ENCODE results near the gene GLE1.
A peak's percentile ranks its signal among the peaks of the same experiment; 100 is the strongest.

Gene GLE1, protein sequence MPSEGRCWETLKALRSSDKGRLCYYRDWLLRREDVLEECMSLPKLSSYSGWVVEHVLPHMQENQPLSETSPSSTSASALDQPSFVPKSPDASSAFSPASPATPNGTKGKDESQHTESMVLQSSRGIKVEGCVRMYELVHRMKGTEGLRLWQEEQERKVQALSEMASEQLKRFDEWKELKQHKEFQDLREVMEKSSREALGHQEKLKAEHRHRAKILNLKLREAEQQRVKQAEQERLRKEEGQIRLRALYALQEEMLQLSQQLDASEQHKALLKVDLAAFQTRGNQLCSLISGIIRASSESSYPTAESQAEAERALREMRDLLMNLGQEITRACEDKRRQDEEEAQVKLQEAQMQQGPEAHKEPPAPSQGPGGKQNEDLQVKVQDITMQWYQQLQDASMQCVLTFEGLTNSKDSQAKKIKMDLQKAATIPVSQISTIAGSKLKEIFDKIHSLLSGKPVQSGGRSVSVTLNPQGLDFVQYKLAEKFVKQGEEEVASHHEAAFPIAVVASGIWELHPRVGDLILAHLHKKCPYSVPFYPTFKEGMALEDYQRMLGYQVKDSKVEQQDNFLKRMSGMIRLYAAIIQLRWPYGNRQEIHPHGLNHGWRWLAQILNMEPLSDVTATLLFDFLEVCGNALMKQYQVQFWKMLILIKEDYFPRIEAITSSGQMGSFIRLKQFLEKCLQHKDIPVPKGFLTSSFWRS

DNA sequence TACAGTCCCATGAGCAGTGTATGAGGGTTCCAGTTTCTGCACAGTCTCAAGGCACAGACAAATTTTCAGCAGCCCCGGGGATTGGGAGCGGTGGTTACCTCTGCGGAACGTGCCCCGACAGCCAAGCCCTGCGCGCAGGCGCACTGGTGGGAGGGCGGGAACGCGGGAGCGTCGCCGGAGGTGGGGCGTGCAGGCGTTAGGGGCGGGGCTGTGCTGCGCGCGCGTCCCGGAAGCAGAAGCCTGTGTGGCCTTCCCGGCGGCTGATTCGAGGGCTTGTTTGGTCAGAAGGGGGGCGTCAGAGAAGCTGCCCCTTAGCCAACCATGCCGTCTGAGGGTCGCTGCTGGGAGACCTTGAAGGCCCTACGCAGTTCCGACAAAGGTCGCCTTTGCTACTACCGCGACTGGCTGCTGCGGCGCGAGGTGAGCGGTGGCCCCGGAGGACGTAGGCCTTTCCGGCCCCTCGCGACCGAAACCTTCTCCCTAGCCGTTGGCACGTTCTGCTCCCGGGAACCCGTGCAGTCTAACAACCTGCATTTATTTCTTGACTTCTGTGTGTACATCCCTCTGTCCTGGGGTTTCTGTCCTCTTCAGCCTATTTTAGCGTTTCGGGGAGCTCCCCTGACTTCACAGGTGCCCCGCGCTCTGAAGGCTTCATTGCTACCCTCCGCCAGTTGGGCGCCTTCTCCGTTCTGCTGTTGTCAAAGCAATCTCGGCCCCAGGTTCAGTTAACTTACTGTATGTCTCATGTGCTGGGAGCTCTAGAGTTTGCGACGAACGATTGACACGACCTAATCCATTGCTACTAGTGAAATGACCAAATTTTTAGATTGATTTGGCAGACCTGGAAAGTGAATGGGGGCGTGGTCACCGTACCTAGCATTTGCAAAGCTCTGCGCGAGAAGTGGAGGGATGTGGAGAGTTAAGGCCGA is at the start of gene GLE1:
TSS of gene GLE1 (plus strand) at position 235 of the 929 bp plus-strand sequence. CDS start at position 322, 87 bp downstream.
- Mint-ChIP-seq H3K4me1 (peaks cover 34% of the 10 kb centered on the region), H3K4me3 (peak within 1 kb of the TSS; percentile 99 to 100), H3K27me3 (no peaks in the 10 kb centered on the region), H3K27ac (peak within 1 kb of the TSS; percentile 98), H3K9me3 (no peaks in the 10 kb centered on the region)
- DNase-seq (peak; percentile 95), ATAC-seq (peak; percentile 98)

DNA sequence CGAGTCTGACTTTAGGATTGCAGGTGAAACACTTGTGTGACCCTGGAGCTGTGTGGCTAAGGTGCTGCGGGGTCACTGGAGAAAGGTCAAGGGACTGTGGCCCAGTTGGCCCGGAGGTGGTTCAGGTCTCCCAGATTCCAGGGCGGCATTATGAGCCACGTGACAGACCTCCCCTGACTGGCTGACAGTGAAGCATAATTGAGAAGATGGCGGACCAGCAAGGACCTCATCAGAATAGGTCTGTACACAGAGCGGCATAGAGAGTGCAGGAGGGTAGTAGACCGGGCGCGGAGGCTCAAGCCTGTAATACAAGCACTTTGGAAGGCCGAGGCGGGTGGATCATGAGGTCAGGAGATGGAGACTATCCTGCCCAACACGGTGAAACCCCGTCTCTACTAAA is 49.5 kb upstream of the GLE1 start:
- Mint-ChIP-seq H3K9me3 (no peaks in the 10 kb centered on the region), H3K27ac (no peak overlapping the region), H3K27me3 (no peaks in the 10 kb centered on the region), H3K4me3 (peak overlapping the region; percentile 67 to 88), H3K4me1 (peaks cover 39% of the 10 kb centered on the region)
- ATAC-seq (no peak), DNase-seq (no peak)

DNA sequence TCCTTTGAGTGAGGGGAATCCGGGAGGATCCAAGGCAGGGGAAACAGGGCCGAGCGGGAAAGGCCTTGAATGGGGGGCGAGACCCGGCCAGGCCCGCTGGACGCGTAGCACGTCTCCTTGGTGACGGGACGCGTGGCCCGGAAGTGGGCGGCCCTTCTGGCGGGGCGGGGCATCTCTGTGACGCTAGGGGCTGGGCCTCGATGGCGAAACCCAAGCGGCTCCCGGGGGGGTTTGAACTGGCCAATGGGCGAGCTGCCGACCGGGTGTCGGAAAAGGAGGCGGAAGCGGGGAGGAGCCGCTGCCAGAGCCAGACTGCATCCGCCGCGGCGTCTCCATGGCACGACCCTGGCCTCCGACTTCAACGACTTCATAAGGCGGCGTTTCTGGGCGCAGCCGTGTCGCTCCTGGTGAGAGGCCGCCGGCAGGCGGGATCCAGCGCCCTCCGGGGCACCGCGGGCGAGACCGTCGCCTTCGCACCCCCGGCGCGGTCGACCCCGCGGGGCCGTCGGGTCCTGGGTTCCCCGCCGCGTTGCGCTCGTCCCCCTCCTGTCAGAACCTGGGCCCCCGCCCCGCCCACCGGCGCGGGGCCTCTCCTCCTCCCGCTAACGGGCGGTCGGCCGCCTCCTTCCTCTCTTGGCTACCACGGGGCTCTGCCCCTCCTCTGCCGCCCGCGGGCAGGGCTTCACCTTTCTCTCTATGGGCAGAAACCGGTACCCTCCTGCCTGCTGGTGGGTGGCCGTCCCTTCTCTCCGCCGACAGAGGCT is 48.5 kb upstream of the GLE1 start, which contains the start of gene ODF2:
TSS of gene ODF2 (plus strand) at position 158 of the 764 bp plus-strand sequence. CDS start at position 244, 86 bp downstream.
- Mint-ChIP-seq H3K27me3 (no peaks in the 10 kb centered on the region), H3K9me3 (no peaks in the 10 kb centered on the region)

DNA sequence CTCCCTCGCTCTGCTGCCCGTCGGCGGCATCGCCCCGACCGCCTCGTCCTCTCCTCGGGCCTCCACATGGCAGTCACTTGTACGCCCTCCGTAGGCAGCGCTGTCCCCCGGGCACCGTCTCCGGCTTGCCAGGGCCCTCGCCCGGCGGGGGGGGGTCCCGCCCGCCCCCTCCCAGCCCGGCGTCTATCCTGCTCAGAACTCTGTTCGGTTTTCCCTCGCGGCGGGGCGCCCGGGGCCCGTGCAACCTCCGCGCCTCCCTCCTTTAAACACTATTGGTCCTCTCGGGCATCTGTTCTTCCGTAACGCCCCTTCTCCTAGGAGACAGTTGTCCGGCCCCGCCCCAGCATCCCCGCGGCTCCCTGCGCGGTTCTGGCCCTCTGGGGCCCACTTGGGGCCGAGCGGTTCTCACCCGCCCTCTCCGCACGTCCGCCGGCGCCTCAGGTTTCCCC is 47.9 kb upstream of the GLE1 start:
- Mint-ChIP-seq H3K4me3 (peak overlapping the region; percentile 88 to 98), H3K9me3 (no peaks in the 10 kb centered on the region), H3K27me3 (no peaks in the 10 kb centered on the region), H3K27ac (peak overlapping the region; percentile 86 to 97), H3K4me1 (peaks cover 39% of the 10 kb centered on the region)
- ATAC-seq (peak; percentile 74), DNase-seq (peak; percentile 66 to 68)

More for the DNA sequence above, 48.5 kb upstream of the GLE1 start, which contains the start of gene ODF2:
- ATAC-seq (peak; percentile 94), DNase-seq (peak; percentile 98 to 99)
- H3K4me3 Mint-ChIP-seq = peak within 1 kb of the TSS; percentile 88 to 98
- H3K4me1 Mint-ChIP-seq = peaks cover 39% of the 10 kb centered on the region
- H3K27ac Mint-ChIP-seq = peak within 1 kb of the TSS; percentile 86 to 97

DNA sequence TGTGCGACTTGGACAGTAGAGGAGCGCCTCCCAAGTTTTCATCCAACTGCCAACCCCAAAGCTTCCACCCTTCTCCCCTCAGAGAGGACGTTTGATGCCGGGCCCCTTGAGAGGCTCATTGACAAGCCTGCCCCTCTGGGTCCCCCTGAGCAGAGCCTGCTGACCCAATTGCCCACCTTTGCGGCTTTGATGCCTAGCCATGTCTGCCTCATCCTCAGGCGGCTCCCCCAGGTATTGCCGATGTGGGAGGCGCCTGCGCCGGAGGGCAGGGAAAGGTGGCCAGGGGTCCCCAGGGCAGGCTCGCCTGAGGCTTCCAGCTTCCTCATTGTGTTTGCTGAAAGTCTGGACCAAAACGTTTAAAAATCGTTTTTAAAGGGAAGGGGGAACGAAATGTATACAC is 47.3 kb upstream of the GLE1 start:
- H3K27ac Mint-ChIP-seq = peak overlapping the region; percentile 86 to 97
- no peaks in the 10 kb centered on the region for H3K27me3 Mint-ChIP-seq
- DNase-seq (peak in 1 of 2 donors; percentile 3), ATAC-seq (no peak)
- H3K4me1 Mint-ChIP-seq = peaks cover 39% of the 10 kb centered on the region
- no peaks in the 10 kb centered on the region for H3K9me3 Mint-ChIP-seq
- H3K4me3 Mint-ChIP-seq = peak overlapping the region; percentile 88 to 98

DNA sequence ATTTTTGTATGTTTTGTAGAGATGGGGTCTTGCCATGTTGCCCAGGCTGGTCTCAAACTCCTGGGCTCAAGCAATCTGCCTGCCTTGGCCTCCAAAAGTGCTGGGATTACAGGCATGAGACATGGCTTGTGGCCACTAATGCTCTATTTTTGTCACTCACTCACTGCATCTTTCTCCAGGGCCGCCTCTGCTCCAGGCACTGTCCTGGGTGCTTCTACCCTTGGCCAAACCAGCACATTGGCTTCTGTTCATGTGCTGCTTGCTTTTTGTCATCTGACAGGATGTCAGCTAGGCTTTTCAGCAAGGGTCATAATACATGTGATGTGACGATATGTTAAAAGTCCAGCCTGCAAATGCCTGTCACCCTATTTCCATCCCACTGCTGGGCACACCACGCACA is 45.5 kb upstream of the GLE1 start:
- Mint-ChIP-seq H3K4me3 (no peak overlapping the region), H3K4me1 (peaks cover 39% of the 10 kb centered on the region), H3K9me3 (no peaks in the 10 kb centered on the region), H3K27me3 (no peaks in the 10 kb centered on the region), H3K27ac (no peak overlapping the region)
- no peak for ATAC-seq
- no peak for DNase-seq

DNA sequence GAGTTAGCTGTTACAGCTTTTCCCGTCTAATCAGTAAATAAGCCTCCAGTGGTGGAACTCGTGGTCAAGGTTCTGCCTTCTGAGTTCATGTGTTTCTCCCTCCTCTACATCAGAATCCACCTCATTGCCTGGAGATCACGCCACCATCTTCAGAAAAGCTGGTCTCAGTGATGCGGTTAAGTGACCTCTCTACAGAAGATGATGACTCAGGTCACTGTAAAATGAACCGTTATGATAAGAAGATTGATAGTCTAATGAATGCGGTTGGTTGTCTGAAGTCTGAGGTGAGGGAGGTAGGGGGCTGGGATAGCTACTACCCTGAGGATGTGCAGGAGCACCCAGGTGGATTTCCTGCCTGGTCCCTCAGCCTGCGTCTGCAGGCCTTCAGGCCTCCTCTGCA is 35.4 kb upstream of the GLE1 start:
- ATAC-seq (no peak), DNase-seq (no peak)
- no peaks in the 10 kb centered on the region for H3K27me3 Mint-ChIP-seq
- H3K27ac Mint-ChIP-seq = no peak overlapping the region
- H3K4me3 Mint-ChIP-seq = no peak overlapping the region
- peaks cover 5% of the 10 kb centered on the region for H3K4me1 Mint-ChIP-seq
- no peaks in the 10 kb centered on the region for H3K9me3 Mint-ChIP-seq

DNA sequence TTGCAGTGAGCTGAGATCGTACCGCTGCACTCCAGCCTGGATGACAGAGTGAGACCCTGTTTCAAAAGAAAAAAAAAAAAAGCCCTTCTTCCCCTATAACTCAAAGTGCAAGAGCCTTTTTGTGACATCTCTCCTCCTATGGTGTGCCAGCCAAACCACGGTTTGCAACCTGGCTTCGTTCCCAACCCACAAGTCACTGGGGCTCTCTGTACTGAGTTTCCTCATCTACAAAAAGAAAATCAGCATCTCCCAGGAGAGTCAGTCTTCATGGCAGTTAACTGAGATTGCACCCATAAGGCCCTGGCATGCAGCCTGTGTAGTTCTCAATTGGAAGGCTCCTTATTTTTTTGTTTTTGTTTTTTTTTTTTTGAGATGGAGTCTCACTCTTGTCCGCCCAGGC is 34.0 kb upstream of the GLE1 start:
- H3K27ac Mint-ChIP-seq = no peak overlapping the region
- peak; percentile 53 for ATAC-seq

DNA sequence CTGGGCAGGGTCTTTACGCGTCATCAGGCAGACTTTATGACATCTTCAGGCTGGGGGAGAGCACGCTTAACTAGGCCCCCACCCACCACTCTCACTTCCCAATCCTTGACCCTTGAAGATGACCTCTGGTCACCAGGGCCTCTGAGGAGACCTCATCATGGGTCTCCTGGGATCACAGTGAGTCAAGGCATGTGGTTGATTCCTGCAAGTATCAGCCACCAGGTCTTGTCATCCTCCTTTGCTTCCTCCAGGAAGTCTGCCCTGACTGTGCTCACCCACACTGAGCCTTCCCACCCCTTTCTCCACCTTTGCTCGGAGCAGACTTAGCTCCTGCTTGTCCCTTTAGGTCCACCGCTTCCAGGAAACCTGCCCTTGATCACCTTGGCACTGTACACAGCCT is 31.4 kb upstream of the GLE1 start:
- H3K27me3 Mint-ChIP-seq = no peaks in the 10 kb centered on the region
- no peaks in the 10 kb centered on the region for H3K9me3 Mint-ChIP-seq
- no peak overlapping the region for H3K27ac Mint-ChIP-seq
- DNase-seq (no peak), ATAC-seq (no peak)
- H3K4me1 Mint-ChIP-seq = peaks cover 5% of the 10 kb centered on the region
- no peak overlapping the region for H3K4me3 Mint-ChIP-seq

More for the DNA sequence above, 34.0 kb upstream of the GLE1 start:
- H3K4me3 Mint-ChIP-seq = no peak overlapping the region
- H3K27me3 Mint-ChIP-seq = no peaks in the 10 kb centered on the region
- H3K9me3 Mint-ChIP-seq = no peaks in the 10 kb centered on the region
- peaks cover 5% of the 10 kb centered on the region for H3K4me1 Mint-ChIP-seq
- DNase-seq = no peak

DNA sequence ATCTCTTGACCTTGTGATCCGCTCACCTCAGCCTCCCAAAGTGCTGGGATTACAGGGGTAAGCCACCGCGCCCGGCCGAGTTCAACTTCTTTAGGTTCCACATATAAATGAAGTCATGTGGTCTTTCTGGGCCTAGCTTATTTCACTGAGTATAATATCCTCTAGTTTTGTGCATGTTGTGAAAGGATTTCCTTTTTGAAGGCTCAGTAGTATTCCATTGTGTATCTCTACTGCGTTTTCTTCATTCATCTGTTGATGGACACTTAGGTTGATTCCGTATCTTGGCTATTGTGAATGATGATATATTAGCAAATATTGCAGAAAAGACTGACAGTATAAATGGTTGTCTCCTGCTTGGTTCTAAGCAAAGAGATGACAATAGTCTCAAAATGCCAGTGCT is 28.7 kb upstream of the GLE1 start:
- Mint-ChIP-seq H3K4me3 (no peak overlapping the region), H3K9me3 (no peaks in the 10 kb centered on the region), H3K4me1 (no peaks in the 10 kb centered on the region), H3K27ac (no peak overlapping the region), H3K27me3 (no peaks in the 10 kb centered on the region)
- ATAC-seq (no peak), DNase-seq (no peak)

DNA sequence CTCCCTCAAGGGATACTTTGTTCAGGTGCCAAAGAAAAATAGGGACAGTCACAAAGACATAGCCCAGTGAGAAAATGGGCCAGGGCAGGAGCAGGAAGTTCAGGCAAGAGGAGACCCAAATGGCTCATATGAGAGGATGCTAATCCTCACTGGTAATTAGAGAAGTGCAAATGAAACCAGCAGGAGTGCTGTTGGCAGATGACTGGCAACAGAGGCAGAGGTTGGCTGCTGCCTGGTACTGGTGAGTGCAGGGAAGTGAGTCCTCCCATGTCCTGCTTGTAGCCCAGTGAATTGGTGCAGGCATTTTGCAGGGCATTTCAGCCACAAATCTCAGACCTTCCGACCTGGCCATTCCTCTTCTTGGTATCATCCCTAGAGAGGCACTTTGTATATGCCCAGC is 25.3 kb upstream of the GLE1 start:
- no peak for ATAC-seq

DNA sequence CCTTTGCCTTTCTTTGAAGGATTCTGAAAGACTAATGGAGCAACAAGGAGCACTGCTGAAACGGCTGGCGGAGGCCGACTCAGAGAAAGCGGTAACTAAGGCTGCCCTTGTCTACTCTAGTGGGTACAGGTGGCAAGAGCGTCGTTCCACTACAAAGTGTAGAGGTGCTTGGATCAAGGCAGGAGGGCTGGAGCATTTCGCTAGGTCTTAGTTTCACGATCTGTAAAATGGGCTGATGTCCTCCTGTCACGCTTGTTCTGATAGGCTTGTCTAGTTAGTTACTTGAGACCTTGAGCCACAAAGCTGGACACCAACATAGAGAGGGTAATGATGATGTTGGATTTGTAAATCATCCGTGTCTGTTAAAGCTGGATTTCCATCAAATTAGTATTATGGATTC is 23.0 kb upstream of the GLE1 start:
- H3K4me3 Mint-ChIP-seq = no peak overlapping the region
- H3K27me3 Mint-ChIP-seq = no peaks in the 10 kb centered on the region
- DNase-seq (no peak), ATAC-seq (no peak)
- no peaks in the 10 kb centered on the region for H3K9me3 Mint-ChIP-seq
- no peak overlapping the region for H3K27ac Mint-ChIP-seq
- H3K4me1 Mint-ChIP-seq = no peaks in the 10 kb centered on the region

More for the DNA sequence above, 25.3 kb upstream of the GLE1 start:
- Mint-ChIP-seq H3K9me3 (no peaks in the 10 kb centered on the region), H3K27ac (peak overlapping the region in 1 of 2 donors; percentile 6), H3K4me3 (no peak overlapping the region), H3K27me3 (no peaks in the 10 kb centered on the region), H3K4me1 (no peaks in the 10 kb centered on the region)
- no peak for DNase-seq

DNA sequence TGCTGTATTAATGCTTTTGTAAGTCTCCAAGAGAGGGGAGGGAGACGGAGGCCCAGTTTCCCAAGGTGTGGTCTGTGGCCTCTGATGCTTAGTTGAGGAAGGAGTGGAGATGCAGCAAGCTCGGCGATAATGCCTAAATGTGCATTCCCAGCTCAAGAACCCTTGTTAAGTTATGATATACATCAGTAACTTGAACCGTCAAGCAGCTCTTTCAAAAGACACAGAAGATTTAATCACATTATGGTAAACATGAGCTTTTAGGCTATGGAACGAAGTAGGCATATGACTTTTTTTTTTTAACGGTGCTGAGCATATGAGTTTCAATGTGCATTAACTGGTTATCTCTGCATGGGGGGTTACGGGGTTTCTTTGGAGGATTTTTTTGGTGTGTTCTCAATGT is 22.3 kb upstream of the GLE1 start:
- DNase-seq (no peak), ATAC-seq (no peak)
- no peaks in the 10 kb centered on the region for H3K4me1 Mint-ChIP-seq
- no peaks in the 10 kb centered on the region for H3K9me3 Mint-ChIP-seq
- H3K4me3 Mint-ChIP-seq = no peak overlapping the region
- H3K27me3 Mint-ChIP-seq = no peaks in the 10 kb centered on the region
- no peak overlapping the region for H3K27ac Mint-ChIP-seq

DNA sequence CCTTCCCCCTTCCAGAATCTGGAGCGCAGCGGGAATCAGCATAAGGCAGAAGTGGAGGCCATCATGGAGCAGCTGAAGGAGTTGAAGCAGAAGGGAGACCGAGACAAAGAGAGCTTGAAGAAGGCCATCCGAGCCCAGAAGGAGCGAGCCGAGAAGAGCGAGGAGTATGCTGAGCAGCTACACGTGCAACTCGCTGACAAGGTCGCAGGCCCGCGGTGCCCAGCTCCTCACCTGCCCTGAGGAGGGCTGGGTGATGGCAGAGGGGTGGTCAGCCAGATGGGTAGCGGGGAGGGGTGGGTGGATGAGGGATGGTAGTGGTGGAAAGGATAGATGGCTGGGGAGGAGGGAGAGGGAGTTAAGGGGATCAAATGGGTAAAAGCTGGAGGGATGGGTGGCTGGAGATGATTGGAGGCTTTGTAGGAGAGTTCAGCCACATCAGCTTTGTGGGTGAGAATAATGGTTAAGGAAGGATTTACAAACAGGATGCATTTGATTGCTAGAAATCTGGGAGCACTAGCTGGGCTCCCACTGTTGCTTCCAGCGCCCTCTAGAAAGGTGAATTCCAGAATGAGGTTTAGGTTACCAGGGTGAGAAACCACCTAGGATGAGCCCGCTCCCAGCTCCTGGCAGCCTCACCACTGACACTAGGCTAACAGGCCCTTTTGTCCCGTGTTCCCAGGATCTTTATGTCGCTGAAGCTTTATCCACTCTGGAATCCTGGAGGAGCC is 19.7 kb upstream of the GLE1 start:
- Mint-ChIP-seq H3K4me3 (no peak overlapping the region), H3K27me3 (no peaks in the 10 kb centered on the region), H3K27ac (peak overlapping the region; percentile 44 to 52)

More for the DNA sequence above, 19.7 kb upstream of the GLE1 start:
- DNase-seq (no peak), ATAC-seq (no peak)
- no peaks in the 10 kb centered on the region for H3K4me1 Mint-ChIP-seq
- no peaks in the 10 kb centered on the region for H3K9me3 Mint-ChIP-seq
